Vagina (tissue), 2 donors: ENCODE measurements around the gene DDX3Y. TPM values are rescaled to one million over a fixed set of nuclear protein-coding genes. Genes with fewer than 3 reads are reported as not detected.

Source experiments
- DNase-seq, 2 donors: peaks; one replicate each; pipeline ENCODE4 v3.0.0-alpha.2; 2017; ENCODE audit errors: extremely low spot score in 2 of 2
- H3K27ac ChIP-seq: fragments of 200-600 bp; sonication (generic); one replicate; pipeline ENCODE4 v1.5.1; 2019
- H3K27me3 ChIP-seq: fragments of 200-600 bp; sonication (generic); one replicate; pipeline ENCODE4 v1.5.1; 2019
- H3K36me3 ChIP-seq, 2 donors: fragments of 200-600 bp; sonication (generic); one replicate each; pipeline ENCODE4 v1.5.1; 2017 to 2019
- H3K4me1 ChIP-seq: fragments of 200-600 bp; sonication (generic); one replicate; pipeline ENCODE4 v1.5.1; 2019
- H3K4me3 ChIP-seq, 2 donors: fragments of 200-600 bp; sonication (generic); 1 replicate in 1 of 2; 2 replicates in 1 of 2; pipeline ENCODE4 v1.5.1; 2016 to 2019
- H3K9me3 ChIP-seq: fragments of 200-600 bp; sonication (generic); one replicate; pipeline ENCODE4 v1.5.1; 2019
- CTCF ChIP-seq, 3 experiments: fragments of 450-650 bp in 2 of 3; fragments of 200-600 bp in 1 of 3; sonication (generic) in 1 of 3; IDR thresholded peaks; one replicate each; pipeline ENCODE4 v1.5.1; 2017 to 2019; ENCODE audit warnings: antibody characterized with exemption in 3 of 3, mild to moderate bottlenecking in 2 of 3, moderate library complexity in 2 of 3
- POLR2A ChIP-seq, 2 donors: fragments of 450-650 bp; IDR thresholded peaks; one replicate each; pipeline ENCODE4 v1.6.1; 2017; ENCODE audit warnings: antibody characterized with exemption in 2 of 2, mild to moderate bottlenecking in 2 of 2, moderate library complexity in 2 of 2
- POLR2AphosphoS5 ChIP-seq, 2 donors: sonication (generic); formaldehyde crosslinking; IDR thresholded peaks; one replicate each; pipeline ENCODE4 v1.9.0; 2017; ENCODE audit warnings: antibody characterized with exemption in 2 of 2, mild to moderate bottlenecking in 2 of 2, low read depth in 1 of 2; ENCODE audit not compliant: insufficient read depth in 1 of 2
- intact Hi-C: fragments of 100-400 bp; cut with DNase I; formaldehyde crosslinking; loops from one replicate; pipeline ENCODE4 v1.15.1; 2023
- total RNA-seq: library from RNA; depleted of rRNA; stranded (reverse); fragments of >200 nt; gene quantifications from one replicate; pipeline ENCODE4 v1.2.3, GENCODE V29; 2016

The DDX3Y gene
- not detected for total RNA-seq

DNA sequence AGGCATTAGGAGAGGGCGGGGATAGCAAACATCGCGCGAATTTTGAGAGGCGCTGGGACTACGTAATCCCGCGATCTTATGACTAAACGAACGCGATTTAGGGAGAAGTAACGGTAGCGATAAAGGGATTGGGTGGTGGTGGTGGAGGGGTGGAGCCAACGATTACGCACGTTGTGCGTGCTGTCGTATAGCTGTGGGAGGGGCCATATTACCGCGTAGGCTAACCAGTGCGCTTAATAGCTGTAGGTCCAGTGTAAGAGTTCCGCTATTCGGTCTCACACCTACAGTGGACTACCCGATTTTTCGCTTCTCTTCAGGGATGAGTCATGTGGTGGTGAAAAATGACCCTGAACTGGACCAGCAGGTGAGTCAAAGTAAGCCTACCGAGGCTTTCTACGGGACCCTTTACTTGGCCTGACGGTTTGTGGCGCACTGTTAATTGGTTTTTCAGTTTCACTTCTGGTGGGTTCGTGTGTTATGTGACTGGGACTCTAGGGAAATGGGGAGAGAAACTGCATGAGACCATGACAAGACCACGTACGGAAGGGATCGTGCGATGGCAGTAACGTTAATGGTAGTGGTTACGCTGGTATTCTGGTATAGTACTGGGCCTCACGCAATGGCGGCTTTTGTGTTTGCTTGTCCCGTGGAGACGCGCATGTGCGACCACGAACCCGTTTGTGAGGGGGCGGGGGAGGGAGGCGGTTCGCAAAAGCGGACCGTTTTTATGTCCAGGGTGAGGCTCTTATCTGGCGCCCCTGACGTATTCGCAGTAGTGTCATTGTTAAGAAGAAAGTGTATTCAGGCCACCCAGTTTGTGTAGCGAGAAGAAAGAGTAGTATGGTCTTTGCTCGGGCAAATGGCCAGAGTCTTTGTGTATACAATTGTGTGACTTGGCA, at the start of gene DDX3Y:
Gene DDX3Y, plus strand, starts transcription at position 251 of the 899 bp plus-strand sequence. Its CDS starts 69 bp downstream, at position 320.
- Histone ChIP-seq H3K27me3 (no peaks in the 10 kb centered on the region), H3K4me1 (no peaks in the 10 kb centered on the region), H3K4me3 (no peak within 1 kb of the TSS), H3K36me3 (no peaks in the 10 kb centered on the region), H3K27ac (no peak within 1 kb of the TSS), H3K9me3 (no peaks in the 10 kb centered on the region)
- TF ChIP-seq CTCF (IDR thresholded peaks at IDR 0.05) (no peak), POLR2A (IDR thresholded peaks at IDR 0.05) (no peak), POLR2AphosphoS5 (IDR thresholded peaks at IDR 0.05; ENCODE audit: insufficient read depth in 1 of 2, low read depth in 1 of 2) (no peak)
- intact Hi-C loops: no loop called here
- DNase-seq: no peak

GRCh38 chrY:12855791-12856275, 48.8 kb upstream of the DDX3Y start:
- intact Hi-C loops: no loop called here
- no peak for DNase-seq
- Histone ChIP-seq H3K4me1 (no peaks in the 10 kb centered on the region), H3K36me3 (no peaks in the 10 kb centered on the region), H3K27me3 (no peaks in the 10 kb centered on the region), H3K4me3 (no peak overlapping the region), H3K9me3 (no peaks in the 10 kb centered on the region), H3K27ac (no peak overlapping the region)
- TF ChIP-seq POLR2AphosphoS5 (IDR thresholded peaks at IDR 0.05; ENCODE audit: insufficient read depth in 1 of 2, low read depth in 1 of 2) (no peak), CTCF (IDR thresholded peaks at IDR 0.05) (no peak), POLR2A (IDR thresholded peaks at IDR 0.05) (no peak)

DNA sequence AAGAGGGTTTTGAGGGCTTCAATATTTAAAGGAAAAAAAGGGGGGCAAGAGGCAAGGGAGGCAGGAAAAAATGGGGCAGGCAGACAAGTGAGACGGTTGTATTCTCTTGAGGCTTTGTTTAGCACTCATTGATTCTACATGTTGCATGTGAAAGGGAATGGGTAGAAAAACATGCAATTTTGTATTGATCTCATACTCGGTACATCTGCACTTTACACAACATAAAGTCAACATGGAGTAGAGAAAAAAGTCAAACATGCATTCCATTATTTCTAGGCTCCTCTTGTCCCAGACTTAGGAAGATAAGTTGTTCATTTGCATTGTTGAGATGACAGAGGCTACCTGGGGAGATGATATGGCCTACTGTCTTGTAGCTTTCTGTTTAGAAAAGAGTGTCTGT, 36.7 kb upstream of the DDX3Y start:
- H3K36me3 ChIP-seq: no peaks in the 10 kb centered on the region
- intact Hi-C loops: no loop called here
- no peaks in the 10 kb centered on the region for H3K4me1 ChIP-seq

DNA sequence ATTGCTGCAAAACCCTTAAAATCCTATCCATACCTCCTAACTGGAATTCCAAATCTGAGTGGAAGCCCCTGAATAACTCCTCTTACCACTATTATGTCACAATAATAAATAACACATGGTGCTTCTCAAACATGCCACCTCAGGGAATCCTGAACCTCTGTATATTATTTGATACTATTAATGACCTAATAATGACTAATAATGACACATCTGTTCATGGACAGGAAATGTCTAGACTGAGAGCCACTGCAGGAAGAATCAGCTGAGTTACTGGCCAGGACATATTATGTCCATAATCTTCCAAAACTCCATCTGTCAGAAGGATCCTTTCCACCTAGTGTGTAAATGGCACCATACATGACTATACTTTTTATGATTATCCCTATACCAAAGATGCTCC, 7.7 kb upstream of the DDX3Y start:
- no peak overlapping the region for H3K27ac ChIP-seq
- DNase-seq: no peak
- no peaks in the 10 kb centered on the region for H3K9me3 ChIP-seq
- no peak for TF ChIP-seq POLR2A (IDR thresholded peaks at IDR 0.05)
- no peak for TF ChIP-seq CTCF (IDR thresholded peaks at IDR 0.05)
- no peak for TF ChIP-seq POLR2AphosphoS5 (IDR thresholded peaks at IDR 0.05; ENCODE audit: insufficient read depth in 1 of 2, low read depth in 1 of 2)
- no peaks in the 10 kb centered on the region for H3K4me1 ChIP-seq
- H3K4me3 ChIP-seq: no peak overlapping the region
- H3K27me3 ChIP-seq: no peaks in the 10 kb centered on the region
- intact Hi-C loops: no loop called here
- no peaks in the 10 kb centered on the region for H3K36me3 ChIP-seq

More for the DNA sequence above, 36.7 kb upstream of the DDX3Y start:
- no peaks in the 10 kb centered on the region for H3K9me3 ChIP-seq
- TF ChIP-seq CTCF (IDR thresholded peaks at IDR 0.05): no peak
- no peak for TF ChIP-seq POLR2AphosphoS5 (IDR thresholded peaks at IDR 0.05; ENCODE audit: insufficient read depth in 1 of 2, low read depth in 1 of 2)
- TF ChIP-seq POLR2A (IDR thresholded peaks at IDR 0.05): no peak
- H3K27ac ChIP-seq: no peak overlapping the region
- no peaks in the 10 kb centered on the region for H3K27me3 ChIP-seq
- DNase-seq: no peak
- H3K4me3 ChIP-seq: no peak overlapping the region

DNA sequence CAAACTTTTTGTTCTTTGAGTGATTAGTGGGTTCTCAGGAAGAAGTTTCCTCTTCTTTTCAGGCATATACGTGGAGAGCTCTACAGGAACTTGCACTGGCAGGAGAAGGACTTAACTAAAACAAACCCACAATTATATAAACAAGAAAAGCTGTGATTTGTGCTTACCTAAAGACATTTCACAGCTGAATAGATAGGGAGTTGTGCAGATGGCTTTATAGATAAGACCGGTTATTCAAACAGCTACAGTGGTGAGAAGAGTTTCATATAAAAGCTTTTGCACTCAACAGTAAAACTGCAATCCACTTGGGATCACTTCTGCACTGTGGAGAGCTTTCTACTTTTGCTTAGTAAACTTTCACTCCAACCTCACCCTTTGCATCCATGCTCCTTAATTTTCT, 6.1 kb upstream of the DDX3Y start:
- Histone ChIP-seq H3K4me3 (no peak overlapping the region), H3K36me3 (no peaks in the 10 kb centered on the region), H3K27ac (no peak overlapping the region), H3K4me1 (no peaks in the 10 kb centered on the region), H3K9me3 (no peaks in the 10 kb centered on the region), H3K27me3 (no peaks in the 10 kb centered on the region)
- intact Hi-C loops: no loop called here
- no peak for DNase-seq
- TF ChIP-seq POLR2A (IDR thresholded peaks at IDR 0.05) (no peak), POLR2AphosphoS5 (IDR thresholded peaks at IDR 0.05; ENCODE audit: insufficient read depth in 1 of 2, low read depth in 1 of 2) (no peak), CTCF (IDR thresholded peaks at IDR 0.05) (no peak)
